ENCODE results near the gene METTL23.
"Not testable (repeated sequence)": the region's sequence is repeated elsewhere in the genome, so short reads cannot be mapped to it uniquely, and the experiment has no call there.

METTL23 gene

GRCh38 chr17:76696763-76697701 is 29.6 kb upstream of the METTL23 start:
- DNase-seq, result peak; percentile 40

GRCh38 chr17:76697702-76698465 is 28.8 kb upstream of the METTL23 start:
- peak; percentile 66 for DNase-seq

GRCh38 chr17:76698466-76698977 is 28.1 kb upstream of the METTL23 start:
- DNase-seq, result not testable (repeated sequence)

- DNase-seq, result peak; percentile 33
Measured at GRCh38 chr17:76700270-76700616, 26.4 kb upstream of the METTL23 start.

- DNase-seq, result peak; percentile 33
Measured at GRCh38 chr17:76700617-76701470, 25.8 kb upstream of the METTL23 start.

GRCh38 chr17:76701471-76701967 is 25.1 kb upstream of the METTL23 start:
- DNase-seq, result no peak

GRCh38 chr17:76702076-76702475 is 24.6 kb upstream of the METTL23 start:
- no peak for DNase-seq

- no peak for DNase-seq
Measured at GRCh38 chr17:76702941-76703637, 23.6 kb upstream of the METTL23 start.

GRCh38 chr17:76704805-76705204 is 21.8 kb upstream of the METTL23 start:
- no peak for DNase-seq

- no peak for DNase-seq
Measured at GRCh38 chr17:76706817-76707216, 19.8 kb upstream of the METTL23 start.

GRCh38 chr17:76707985-76708807 is 18.4 kb upstream of the METTL23 start:
- no peak for DNase-seq

- DNase-seq, result peak; percentile 69
Measured at GRCh38 chr17:76709077-76709950, 17.3 kb upstream of the METTL23 start.

GRCh38 chr17:76709951-76710862 is 16.4 kb upstream of the METTL23 start:
- DNase-seq, result not testable (repeated sequence)

GRCh38 chr17:76710863-76711611 is 15.6 kb upstream of the METTL23 start, which contains the start of gene MXRA7:
MXRA7 (minus strand) TSS chr17:76710965; CDS start chr17:76710946, 19 bp downstream.
- DNase-seq, result no peak

GRCh38 chr17:76712321-76712720 is 14.3 kb upstream of the METTL23 start:
- not testable (repeated sequence) for DNase-seq

- no peak for DNase-seq
Measured at GRCh38 chr17:76713765-76714164, 12.9 kb upstream of the METTL23 start.

- DNase-seq, result no peak
Measured at GRCh38 chr17:76714336-76714735, 12.3 kb upstream of the METTL23 start.
